CD1c-positive myeloid dendritic cell (primary cell): ENCODE results near the gene ELN.
A peak's percentile ranks its signal among the peaks of the same experiment; 100 is the strongest.
"Not testable (repeated sequence)": the region's sequence is repeated elsewhere in the genome, so short reads cannot be mapped to it uniquely, and the experiment has no call there.

Source experiments
- DNase-seq: peaks from one replicate; pipeline ENCODE4 v3.0.0-alpha.2; 2016; ENCODE audit errors: extremely low spot score

Gene ELN

DNA sequence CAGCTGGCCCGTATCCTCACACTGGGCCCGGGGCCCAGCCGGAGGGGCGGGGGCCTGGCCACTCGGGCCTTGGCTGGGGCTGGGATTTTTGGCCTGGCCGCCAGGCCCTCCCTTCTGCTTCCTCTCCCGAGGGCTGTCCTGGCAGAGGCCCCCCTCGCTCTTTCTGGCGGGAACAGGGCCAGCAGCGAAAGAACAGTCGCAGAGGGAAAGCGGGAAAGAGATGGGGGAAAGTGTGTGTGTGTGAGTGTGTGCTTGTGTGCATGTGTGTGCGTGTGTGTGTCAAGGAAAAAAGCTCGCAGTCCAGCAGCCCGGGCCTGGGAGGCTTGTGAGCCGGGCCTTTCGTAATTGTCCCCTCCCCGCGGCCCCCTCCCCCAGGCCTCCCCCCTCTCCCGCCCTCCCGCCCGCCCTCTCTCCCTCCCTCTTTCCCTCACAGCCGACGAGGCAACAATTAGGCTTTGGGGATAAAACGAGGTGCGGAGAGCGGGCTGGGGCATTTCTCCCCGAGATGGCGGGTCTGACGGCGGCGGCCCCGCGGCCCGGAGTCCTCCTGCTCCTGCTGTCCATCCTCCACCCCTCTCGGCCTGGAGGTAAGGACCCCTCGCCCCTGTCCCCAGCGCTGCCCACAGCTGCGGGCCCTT is at the start of gene ELN:
Gene ELN, plus strand, starts transcription at position 491 of the 638 bp plus-strand sequence. Its CDS starts 15 bp downstream, at position 506.
- no peak for DNase-seq

DNA sequence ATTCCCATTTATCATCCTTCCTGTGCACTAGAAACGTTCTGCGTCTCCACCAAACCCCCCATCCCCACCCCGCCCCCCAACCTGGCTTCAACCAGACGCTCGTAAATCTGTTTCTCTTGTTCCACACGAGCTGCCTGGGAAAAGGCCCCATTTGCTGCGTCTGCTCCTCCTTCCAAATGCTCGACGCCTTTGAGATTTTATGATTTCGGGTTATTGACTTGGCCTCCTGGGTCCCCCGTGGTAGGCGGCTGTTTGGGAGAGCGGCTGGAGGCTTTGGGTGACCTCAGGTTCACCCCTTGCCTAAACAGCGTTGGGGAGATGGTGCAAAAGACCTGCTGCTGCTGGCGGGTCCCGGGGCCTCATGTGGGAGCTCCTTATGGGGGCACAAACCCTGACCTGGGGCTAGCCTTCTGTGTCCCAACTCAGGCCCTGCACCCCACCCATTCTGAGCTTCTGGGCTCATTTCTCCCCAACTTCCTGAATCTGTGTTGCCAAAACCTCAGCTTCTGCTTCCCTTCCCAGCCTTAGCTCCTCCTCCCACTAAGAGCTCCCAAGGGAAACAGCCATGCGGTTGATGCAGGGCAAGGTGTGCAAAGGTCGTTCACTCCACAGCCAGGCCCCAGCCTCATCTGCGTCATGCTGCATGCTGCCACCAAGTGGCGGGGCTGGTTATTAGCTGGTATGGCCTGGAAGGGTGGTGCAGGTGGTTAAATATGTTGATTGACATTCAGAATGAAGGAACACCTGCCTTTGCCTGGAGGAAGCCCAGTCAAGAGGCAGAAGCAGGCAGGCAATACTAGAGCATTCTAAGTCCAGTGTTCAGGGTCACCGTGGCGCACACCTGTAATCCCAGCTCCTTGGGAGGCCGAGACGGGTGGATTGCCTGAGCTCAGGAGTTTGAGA is 49.1 kb upstream of the ELN start:
- peak; percentile 80 for DNase-seq

DNA sequence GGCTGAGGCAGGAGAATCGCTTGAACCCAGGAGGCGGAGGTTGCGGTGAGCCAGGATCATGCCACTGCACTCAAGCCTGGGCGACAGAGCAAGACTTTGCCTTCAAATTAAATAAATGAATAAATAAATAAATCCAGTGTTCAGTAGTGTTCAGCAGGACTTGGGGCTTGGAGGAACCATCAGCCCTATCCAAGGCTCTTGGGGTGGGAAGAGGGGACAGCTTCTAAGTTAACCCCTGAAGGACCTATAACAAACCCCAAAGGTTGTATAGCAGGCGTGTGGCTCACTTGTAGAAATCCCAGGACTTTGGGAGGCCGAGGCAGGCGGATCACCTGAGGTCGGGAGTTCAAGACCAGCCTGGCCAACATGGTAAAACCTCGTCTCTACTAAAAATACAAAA is 48.3 kb upstream of the ELN start:
- DNase-seq: not testable (repeated sequence)

DNA sequence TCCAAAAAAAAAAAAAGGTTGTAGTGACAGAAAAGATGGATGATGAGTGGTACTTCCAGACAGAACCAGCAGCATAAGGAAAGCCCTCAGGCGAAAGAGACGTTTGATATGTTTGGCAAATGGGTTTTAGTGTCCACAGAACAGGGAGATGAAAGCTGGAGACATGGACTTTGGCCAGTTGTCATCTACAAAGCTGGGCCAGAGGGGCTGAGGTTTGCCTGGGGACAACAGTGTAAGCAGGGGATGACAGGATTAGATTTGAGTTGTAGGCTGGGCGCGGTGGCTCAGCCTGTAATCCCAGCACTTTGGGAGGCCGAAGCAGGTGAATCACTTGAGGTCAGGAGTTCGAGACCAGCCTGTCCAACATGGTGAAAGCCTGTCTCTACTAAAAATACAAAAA is 47.8 kb upstream of the ELN start:
- no peak for DNase-seq

DNA sequence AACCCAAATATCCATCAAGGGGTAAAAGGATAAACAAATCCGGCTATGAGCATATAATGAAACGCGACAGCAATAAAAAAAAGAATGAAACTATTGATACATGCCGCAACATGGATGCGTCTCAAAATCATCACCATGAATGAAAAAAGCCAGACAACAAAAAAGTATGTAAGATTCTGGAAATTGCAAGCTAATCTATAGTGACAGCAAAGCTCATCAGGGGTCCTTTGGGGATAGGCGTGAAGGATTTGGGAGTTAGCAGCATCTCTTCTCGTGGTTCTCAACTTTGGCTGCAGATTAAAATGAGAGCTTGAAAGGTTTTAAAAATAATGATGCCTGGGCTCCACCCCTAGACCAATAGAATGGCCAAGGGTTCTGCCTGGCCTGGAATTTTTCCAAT is 46.0 kb upstream of the ELN start:
- DNase-seq: no peak

DNA sequence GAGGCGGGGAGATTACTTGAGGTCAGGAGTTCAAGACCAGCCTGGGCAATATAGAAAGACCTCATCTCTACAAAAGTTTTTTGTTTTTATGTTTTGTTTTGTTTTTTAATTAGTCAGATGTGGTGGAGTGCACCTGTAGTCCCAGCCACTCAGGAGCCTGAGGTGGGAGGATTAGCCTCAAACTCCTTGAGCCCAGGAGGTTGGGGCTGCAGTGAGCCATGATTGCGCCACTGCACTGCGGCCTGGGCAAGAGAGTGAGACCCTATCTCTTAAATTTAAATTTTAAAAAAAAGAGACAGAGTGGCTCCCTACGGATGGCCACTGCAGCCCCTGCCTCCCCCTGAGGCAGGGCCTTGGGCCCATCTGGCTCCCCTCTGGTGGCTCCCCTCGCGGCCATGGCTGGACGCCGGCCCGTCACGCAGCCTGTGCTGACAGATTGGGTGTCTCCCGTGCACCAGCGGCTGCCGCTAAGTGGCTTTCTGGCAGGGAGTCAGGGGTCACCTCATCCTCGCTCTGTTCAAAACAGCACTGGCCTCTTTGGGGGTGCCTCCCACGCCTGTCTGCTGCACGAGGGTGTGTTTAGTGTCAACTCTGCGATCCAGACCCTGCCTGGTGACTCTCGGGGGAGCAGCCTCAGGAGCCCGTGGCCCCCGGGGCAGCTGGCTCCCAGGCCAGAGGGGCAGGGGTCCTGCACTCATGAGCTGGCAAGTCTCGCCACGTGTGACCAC is 44.4 kb upstream of the ELN start:
- DNase-seq: no peak

DNA sequence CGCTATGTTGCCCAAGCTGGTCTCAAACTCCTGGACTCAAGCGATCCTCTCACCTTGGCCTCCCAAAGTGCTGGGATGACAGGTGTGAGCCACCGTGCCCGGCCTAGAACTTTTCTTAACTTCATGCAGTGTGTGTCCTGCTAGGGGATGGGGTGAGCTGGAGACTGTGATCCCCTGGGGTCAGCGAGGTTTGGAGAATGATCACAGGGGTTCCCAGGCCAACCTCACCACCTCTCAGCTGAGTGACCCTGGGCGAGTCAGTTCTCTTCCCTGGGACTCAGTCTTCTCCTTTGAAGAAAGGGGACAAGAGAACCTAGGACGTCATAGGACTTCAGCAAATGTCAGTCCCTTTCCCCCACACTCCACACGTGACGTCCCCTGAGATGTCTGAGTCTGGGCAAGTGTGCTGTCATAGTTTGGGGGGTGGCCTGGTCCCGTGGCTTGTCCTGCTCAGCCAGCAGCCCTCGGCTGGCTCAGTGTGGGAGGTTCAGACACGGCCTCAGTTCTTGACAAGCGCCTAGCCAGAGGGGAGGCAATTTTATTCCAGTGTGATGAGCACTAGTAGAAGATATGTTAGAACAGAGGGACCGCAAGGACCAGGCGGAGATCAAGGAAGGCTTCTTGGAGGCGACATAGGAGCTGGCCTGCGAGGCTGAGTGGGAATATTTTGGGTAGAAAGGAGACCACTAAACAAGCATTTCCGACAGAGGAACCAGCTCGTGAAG is 43.3 kb upstream of the ELN start:
- no peak for DNase-seq

DNA sequence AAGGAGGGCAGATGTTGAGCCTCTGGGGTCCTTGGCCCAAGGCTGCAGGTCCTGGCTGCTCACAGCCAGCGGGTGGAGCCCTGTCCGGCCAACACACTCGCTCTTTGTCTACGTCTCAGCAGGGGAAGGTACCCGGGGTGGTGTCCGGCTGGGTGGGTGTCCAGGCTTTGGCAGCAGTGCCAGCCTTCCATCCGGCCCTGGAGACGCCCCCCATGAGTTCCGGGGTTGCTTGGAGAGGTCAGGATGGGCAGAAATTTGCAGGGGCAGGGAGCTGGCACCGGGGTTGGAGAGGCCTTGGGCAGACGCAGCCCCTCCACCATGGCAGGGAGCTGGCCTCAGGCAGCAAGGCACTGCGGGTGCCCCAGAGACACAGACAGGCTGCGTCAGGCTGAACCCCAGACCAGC is 42.2 kb upstream of the ELN start:
- no peak for DNase-seq

DNA sequence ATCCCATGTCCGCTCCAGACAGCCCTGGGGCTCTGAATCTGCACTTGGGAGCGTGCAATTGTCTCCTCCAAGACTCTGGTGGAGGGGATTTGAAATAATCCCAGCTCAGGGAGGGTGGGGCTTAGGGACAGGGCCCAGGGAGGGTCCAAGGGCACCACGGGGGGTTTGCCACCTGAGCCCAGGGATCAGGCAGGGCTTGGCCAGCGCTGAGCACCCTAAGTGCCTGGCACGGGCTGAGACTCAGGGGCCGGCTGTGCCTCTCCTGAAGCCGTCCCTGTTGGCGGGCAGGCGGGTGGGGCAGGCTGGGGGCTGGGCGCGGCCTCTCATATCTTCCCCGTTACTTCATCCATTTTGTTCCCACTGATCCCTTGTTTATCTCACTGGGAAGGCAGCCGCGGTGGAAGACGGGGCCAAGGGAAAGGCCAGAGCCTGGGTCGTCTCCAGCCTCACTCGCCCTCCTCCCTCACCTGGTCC is 41.8 kb upstream of the ELN start:
- no peak for DNase-seq

DNA sequence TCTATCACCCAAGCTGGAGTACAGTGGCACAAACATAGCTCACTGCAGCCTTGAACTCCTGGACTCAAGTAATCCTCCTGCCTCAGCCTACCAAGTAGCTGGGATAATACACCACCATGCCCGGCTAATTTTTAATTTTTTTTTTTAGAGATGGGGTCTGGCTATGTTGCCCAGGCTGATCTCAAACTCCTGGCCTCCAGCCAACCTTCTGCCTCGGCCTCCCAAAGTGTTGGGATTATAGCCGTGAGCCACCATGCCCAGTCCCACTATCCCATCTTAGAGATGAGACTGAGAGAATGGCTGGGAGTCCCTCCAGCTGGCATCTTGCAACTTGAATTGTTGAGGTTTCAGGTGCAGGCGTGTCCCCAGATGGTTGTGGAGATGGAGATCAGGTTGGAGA is 40.7 kb upstream of the ELN start:
- no peak for DNase-seq

DNA sequence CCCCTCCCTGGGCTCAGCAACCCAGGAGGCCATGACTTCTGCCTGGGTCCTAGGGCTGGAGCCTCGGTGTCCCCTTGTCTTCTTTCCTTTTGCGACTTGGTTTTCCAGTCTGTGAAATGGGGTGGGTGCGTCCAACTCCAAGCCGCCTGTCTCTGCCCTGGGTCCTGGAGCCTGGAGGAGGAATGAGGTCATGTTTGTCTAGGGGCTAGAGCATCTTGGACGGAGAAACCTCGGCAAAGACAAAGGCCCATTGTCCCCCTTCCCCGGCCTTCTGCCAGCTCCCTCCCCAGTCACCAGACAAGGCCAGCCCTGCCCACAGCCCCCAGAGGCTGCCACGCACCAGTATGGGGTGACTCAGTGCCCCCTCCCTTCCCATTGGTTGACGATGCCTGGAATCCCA is 39.8 kb upstream of the ELN start:
- DNase-seq: no peak

DNA sequence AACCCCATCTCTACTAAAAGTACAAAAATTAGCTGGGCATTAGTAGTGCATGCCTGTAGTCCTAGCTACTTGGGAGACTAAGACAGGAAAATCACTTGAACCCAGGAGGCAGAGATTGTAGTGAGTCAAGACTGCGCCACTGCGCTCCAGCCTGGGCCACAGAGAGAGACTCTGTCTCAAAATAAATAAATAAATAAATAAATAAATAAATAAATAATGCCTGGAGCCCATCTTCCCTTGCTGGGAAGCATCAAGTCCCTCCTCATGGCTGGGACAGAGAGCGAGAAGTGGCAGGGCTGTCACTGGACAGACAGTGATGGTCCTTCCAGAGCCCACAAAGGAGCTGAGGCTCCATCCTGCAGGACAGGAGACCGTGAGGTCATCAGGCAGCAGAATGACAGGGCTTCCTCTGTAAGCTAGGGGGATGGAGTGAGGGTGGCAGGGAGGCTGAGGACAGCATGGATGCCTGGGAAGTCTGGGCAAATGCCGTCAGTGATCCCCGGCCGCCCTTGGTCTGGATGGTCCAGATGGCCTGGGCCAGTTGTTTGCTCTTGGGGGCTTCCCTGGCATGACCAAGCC is 36.4 kb upstream of the ELN start:
- no peak for DNase-seq

DNA sequence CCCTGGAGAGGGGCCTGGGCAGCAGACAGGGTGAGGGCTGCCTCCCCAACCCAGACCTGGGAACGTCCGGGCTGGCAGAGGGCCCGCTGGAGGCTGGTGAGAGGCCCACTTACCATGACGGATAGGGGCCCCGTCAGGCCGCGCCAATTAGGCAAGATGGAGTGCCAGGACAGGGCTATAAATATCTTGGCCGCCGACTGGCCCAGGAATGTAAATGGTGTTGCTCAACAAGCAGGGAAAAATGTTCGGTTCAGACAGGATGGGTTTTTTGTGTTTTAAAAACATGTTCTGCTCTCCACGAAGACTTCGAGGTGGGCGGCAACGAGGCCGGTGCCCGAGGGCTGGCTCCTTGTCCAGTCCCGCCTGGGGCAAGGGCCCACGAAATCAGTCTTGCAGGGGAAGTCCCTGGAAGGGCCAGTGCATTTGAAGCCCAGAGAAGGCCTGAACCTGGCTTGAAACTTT is 35.8 kb upstream of the ELN start:
- no peak for DNase-seq

DNA sequence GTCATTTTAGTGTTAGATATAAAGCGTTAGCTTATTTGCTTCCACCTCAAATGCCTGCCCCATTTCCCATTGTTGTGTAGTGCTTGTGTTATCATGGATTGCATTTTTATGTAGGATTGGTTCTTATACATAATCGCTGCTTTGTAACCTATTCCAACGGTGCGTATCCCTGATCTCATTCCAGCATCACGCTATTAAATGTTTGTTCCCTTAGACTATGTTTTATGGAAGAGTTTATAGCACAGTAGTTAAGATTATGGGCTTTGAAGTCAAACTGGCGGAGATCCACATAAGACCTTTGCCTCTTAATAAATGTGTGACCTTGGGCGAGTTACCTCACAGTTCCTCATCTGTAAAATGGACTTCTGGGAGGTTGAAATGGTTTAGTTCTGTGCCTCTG is 34.0 kb upstream of the ELN start:
- DNase-seq: no peak

DNA sequence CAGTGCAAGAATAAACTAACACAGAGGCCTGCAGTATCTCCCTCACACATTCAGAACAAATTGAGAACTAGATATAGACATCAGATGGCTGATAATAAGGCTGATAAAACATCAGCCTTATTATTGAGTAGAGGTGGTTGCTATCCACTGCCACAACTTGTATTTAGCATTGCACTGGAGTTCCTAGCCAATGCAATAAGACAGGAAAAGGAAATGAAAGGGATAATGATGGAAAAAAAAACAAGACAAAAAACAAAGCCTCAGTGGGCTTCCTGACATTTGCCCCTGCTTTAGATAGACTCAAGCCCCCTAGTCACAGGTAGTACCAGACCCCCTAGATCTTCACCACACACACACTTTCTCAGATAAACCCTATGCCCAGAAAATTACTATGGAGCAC is 33.2 kb upstream of the ELN start:
- DNase-seq: no peak

DNA sequence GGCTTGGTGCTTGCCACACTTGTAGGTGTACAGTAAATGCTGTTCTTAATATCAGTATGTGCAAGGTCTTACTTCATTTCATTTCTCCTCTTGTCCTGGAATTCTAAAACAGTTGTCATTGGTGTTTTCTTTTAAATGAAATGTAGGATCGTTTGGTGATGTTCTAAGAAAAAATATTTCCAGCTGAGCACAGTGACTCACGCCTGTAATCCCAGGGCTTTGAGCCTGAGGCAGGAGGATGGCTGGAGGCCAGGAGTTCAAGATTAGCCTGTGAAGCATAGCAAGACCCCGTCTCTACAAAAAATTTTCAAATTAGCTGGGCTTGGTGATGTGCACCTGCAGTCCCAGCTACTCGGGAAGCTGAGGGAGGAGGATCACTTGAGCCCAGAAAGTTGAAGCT is 32.6 kb upstream of the ELN start:
- no peak for DNase-seq

DNA sequence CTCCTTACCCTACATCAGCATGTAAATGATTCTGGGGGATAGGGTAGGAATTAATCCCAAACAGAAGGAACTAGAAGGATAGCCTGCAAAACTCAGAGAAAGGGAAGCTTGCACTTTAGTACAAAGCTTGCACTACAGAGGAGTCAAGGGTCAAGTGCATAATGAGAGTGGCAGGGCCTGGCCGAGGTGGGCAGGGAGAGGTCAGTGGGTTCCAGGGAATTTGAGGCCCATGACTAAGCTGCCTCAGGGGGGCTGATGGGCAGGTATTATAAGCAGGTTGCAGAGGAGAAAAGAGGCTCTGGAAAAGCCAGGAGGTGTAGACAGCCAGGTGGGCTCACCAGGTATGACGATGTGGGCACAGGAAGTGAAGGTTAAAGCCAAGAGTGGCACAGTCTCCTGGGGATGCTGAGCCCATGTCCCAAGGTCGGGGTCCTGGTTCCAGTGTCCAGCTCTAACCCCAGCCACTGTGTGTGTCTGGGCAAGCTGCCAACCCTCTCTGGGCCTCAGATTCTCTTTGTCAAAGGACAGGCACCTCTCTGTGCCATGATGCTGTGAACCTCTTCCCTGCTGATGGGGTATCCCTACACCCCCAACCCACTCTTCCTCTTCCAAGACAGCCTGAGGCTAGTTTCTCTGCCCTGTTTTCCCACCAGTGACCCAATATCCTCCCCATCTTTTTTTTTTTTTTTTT is 32.0 kb upstream of the ELN start:
- no peak for DNase-seq

DNA sequence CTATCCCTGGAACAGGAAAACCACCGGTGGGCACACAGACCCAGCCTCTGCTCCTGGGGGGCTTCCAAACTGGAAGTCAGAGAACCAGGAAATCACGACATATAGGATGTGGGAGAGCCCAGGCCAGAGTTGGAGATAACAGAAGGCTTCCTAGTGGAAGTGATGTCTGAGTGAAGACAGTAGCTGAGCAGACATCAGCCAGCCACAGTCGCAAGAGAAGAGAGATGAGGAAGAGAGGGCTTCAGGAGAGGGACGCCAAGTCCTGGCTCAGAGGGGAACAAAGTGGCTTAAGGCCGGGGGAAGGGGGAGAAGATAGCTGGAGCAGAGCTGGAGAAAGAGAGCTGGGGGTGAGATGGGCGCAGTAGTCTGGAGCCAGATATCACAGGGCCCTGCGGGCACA is 30.9 kb upstream of the ELN start:
- DNase-seq: no peak

DNA sequence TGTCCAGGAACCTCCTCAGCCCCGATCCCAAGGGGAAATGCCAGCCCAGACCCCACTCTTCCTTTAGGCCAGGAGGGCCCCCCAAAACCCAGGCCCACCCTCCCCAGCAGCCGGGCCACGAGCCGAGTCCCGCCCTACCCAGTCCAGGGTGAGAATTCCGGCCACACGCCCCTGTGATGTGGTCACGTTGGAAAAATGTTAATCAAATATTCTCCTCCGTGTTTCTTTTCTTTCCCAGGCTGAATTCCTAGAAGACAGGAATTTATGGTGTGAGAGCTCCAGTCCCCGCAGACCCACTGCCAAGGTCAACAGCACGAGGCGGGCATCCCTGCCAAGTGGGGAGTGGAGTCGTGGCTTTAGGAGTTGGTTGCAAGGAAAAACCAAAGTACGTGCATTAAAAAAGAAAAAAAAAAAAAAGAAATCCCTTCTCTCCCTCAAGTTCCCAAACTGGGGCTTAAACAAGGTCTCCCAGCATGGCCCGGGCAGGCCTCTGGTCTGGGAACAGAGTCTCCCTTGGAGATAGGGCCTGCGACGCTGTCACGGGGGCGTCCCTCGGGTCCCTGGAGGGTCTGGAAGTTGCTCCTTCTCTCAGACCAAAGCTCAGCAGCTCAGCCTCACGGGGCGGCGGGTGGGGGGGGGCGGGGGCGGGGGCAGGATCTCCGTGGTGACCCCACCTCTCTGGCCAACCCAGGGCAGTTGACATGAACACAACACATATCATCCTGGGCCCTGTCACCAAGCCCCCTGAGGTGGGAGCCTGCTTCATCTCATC is 28.1 kb upstream of the ELN start:
- no peak for DNase-seq
